ENCODE data around the gene SIPA1L3.

SIPA1L3 gene

DNA sequence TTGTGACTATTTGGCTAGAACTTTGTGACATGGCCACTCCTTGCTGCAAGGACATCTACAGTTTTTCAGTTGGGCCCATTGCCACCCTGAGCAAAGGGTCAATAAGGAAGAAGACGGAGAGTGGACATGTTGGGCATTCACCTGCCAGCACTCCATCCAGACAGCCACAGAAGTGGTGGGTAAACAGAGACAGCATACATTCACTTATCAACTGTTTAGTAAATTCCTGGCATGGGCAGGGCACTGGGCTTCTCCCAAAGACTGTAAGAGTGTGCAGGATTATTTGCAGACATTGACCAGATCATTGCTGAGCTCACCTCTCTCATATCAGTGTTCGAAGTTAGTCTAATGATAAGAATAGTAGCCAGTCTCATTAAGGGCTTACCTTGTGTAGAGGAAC is 29.2 kb downstream of the SIPA1L3 start:
- H3K4me3 ChIP-seq (ENCODE audit: low read depth, low read length), result no peak overlapping the region
- H3K27me3 ChIP-seq (ENCODE audit: insufficient read depth, low read depth, severe bottlenecking), result no peaks in the 10 kb centered on the region
- H3K36me3 ChIP-seq, result peaks cover 3% of the 10 kb centered on the region
- H3K27ac ChIP-seq, result no peak overlapping the region
- TF ChIP-seq, protein P1, sequence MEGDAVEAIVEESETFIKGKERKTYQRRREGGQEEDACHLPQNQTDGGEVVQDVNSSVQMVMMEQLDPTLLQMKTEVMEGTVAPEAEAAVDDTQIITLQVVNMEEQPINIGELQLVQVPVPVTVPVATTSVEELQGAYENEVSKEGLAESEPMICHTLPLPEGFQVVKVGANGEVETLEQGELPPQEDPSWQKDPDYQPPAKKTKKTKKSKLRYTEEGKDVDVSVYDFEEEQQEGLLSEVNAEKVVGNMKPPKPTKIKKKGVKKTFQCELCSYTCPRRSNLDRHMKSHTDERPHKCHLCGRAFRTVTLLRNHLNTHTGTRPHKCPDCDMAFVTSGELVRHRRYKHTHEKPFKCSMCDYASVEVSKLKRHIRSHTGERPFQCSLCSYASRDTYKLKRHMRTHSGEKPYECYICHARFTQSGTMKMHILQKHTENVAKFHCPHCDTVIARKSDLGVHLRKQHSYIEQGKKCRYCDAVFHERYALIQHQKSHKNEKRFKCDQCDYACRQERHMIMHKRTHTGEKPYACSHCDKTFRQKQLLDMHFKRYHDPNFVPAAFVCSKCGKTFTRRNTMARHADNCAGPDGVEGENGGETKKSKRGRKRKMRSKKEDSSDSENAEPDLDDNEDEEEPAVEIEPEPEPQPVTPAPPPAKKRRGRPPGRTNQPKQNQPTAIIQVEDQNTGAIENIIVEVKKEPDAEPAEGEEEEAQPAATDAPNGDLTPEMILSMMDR (IDR thresholded peaks at IDR 0.05; ENCODE audit: low read depth, low read length), result no peak
- H3K9me3 ChIP-seq (ENCODE audit: severe bottlenecking), result peaks cover 4% of the 10 kb centered on the region
- DNase-seq, result no peak

DNA sequence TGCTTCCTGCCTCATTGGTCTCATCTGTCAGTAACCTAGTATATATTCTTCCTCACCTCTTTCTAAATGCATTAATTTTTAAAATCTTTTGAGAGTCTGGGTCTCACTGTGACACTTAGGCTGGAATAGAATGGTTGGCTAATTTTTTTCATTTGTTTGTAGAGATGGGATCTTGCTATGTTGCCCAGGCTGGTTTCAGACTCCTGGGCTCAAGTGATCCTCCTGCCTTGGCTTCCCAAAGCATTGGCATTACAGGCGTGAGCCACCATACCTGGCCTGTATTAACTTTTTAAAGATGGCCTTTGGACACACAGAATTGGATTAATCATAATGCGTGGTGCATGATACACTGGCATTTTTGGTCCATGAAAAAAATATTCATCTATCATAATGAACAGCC is 29.9 kb downstream of the SIPA1L3 start:
- DNase-seq, result no peak
- TF ChIP-seq, protein P1 (IDR thresholded peaks at IDR 0.05; ENCODE audit: low read depth, low read length), result no peak
- Histone ChIP-seq H3K4me3 (ENCODE audit: low read depth, low read length) (no peak overlapping the region), H3K9me3 (ENCODE audit: severe bottlenecking) (peaks cover 4% of the 10 kb centered on the region), H3K27me3 (ENCODE audit: insufficient read depth, low read depth, severe bottlenecking) (no peaks in the 10 kb centered on the region), H3K36me3 (peaks cover 3% of the 10 kb centered on the region; the same call in 1 of the 2 replicates), H3K27ac (no peak overlapping the region)

DNA sequence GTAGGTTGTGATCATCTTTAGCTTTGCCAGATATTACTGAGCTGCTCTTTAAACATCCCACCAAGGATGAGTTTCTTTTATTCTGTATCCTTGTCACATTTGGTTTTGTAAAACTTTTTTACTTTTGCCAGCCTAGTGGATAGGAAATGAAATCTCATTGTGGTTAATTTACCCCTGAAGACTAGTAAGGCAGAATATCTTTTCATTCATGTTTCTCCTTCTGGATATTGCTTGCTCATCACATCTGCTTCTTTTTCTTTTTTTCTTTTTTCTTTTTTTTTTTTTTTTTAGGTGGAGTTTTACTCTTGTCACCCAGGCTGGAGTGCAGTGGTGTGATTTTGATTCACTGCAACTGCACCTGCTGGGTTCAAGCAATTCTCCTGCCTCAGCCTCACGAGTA is 31.3 kb downstream of the SIPA1L3 start:
- TF ChIP-seq, protein P1 (IDR thresholded peaks at IDR 0.05; ENCODE audit: low read depth, low read length), result no peak
- peaks cover 4% of the 10 kb centered on the region for H3K9me3 ChIP-seq (ENCODE audit: severe bottlenecking)
- no peaks in the 10 kb centered on the region for H3K27me3 ChIP-seq (ENCODE audit: insufficient read depth, low read depth, severe bottlenecking)
- H3K27ac ChIP-seq, result no peak overlapping the region
- no peak for DNase-seq
- peaks cover 3% of the 10 kb centered on the region; the same call in 1 of the 2 replicates for H3K36me3 ChIP-seq
- H3K4me3 ChIP-seq (ENCODE audit: low read depth, low read length), result no peak overlapping the region

DNA sequence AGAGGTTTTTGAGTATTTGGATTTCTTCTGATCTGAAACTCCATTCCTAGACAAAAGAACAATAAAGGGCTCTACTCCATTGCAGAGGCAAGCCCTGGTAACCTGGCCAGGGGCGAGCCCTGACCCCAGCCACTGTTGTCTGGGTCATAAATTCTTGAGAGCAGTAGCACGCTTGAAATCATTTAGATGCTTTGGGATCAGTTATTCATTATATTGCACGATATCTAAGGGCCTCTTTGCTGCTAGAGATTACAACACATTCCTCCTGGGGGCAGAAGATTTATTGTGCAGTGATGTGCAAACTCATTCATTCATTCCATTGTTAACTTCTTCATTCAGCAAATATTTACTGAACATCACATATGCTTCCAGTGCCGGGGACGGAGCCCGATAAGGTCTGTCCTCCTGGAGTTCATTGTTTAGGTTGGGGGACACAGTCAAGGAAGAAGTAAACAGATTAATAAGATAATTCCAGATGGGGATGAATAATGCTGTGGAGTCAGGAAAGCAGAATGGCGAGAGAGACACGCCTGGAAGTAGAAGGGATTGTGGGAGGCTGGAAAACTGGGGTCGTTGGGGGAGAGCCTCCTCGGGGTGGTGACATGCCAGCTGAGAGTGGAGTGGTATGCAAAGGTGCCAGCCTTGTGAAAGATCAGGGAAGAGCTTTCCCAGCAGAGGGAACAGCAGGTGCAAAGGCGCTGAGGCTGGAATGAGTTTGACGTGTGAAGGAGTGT is 34.9 kb downstream of the SIPA1L3 start:
- DNase-seq, result no peak
- Histone ChIP-seq H3K27me3 (ENCODE audit: insufficient read depth, low read depth, severe bottlenecking) (no peaks in the 10 kb centered on the region), H3K4me3 (ENCODE audit: low read depth, low read length) (no peak overlapping the region)

DNA sequence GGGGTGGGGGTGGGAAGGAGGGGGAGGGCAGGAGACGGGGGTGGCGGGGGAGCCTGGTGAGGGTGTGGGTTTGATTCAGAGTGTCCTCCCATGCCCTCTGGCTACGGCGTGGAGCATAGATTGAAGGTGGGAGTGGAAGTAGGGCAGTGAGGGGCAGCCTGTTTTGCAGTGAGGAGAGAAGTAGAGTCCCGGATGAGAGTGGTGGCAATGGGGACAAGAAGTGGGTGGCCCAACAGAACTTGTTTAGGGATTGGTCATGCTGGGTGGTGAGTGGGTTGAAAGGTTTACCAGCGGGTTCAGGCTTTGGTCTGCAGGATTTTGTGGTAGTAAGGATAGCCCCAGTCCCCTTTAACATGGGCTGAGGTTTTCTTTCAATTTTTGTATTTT is 35.5 kb downstream of the SIPA1L3 start:
- TF ChIP-seq, protein P1 (IDR thresholded peaks at IDR 0.05; ENCODE audit: low read depth, low read length), result no peak
- no peak for DNase-seq
- H3K9me3 ChIP-seq (ENCODE audit: severe bottlenecking), result no peaks in the 10 kb centered on the region
- no peak overlapping the region for H3K27ac ChIP-seq
- peaks cover 3% of the 10 kb centered on the region; the same call in 1 of the 2 replicates for H3K36me3 ChIP-seq
- no peaks in the 10 kb centered on the region for H3K27me3 ChIP-seq (ENCODE audit: insufficient read depth, low read depth, severe bottlenecking)
- H3K4me3 ChIP-seq (ENCODE audit: low read depth, low read length), result no peak overlapping the region

More for the DNA sequence above, 34.9 kb downstream of the SIPA1L3 start:
- TF ChIP-seq, protein P1 (IDR thresholded peaks at IDR 0.05; ENCODE audit: low read depth, low read length), result no peak
- no peak overlapping the region for H3K27ac ChIP-seq
- peaks cover 3% of the 10 kb centered on the region; the same call in 1 of the 2 replicates for H3K36me3 ChIP-seq
- no peaks in the 10 kb centered on the region for H3K9me3 ChIP-seq (ENCODE audit: severe bottlenecking)

DNA sequence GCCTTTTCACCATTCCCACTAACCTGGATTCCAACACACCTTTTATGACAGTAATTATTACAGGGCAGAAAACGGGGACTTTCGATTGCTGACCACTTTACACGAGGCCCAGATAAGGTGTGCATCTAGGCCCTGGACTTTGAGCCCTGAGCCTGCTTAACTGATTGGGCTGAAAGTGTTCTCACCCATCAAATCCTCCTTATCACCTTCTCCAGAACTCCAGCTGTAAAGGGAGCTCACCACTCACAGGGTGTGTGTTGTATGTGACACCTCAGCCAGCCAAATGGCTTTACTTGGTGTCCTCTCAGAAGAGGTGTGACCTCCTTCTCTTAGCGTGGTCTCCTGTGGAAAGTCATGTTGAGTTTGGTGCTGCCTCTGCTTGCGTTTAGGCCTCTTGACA is 36.5 kb downstream of the SIPA1L3 start:
- Histone ChIP-seq H3K27me3 (ENCODE audit: insufficient read depth, low read depth, severe bottlenecking) (no peaks in the 10 kb centered on the region), H3K4me3 (ENCODE audit: low read depth, low read length) (no peak overlapping the region), H3K9me3 (ENCODE audit: severe bottlenecking) (no peaks in the 10 kb centered on the region), H3K36me3 (peaks cover 3% of the 10 kb centered on the region; the same call in 1 of the 2 replicates), H3K27ac (no peak overlapping the region)
- TF ChIP-seq, protein P1 (IDR thresholded peaks at IDR 0.05; ENCODE audit: low read depth, low read length), result no peak
- DNase-seq, result no peak
